ENCODE data around the gene KCNAB2.
A peak's percentile ranks its signal among the peaks of the same experiment; 100 is the strongest.

The KCNAB2 gene

DNA sequence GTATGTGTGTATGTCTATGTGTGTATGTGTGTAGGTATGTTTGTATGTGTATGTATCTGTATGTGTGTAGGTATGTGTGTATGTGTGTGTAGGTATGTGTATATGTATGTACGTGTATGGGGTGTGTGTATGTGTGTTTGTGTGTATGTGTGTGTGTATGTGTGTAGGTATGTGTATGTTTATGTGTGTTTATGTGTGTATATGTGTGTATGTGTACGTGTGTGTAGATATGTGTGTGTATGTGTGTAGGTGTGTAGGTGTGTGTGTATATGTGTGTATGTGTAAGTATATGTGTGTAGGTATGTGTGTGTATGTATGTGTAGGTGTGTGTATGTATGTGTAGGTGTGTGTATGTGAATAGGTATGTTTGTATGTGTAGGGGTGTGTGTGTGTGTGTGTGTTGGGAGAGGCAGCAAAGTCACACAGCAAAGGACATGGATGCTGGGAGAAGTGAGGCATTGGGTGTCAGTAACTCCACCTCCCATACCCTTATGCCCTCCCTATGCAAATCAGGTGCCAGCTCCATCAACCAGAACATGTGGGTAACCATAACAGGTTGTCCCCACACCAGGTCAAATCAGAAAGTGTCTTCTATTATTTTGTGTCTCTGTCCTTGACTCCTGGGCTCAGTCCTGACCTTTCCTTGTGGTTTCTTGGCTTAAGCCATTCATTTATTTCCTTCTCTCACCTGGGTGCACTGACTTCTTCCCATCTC lies 15.0 kb upstream of the KCNAB2 start:
- no peak for DNase-seq (ENCODE audit: low read depth in 2 of 2)

DNA sequence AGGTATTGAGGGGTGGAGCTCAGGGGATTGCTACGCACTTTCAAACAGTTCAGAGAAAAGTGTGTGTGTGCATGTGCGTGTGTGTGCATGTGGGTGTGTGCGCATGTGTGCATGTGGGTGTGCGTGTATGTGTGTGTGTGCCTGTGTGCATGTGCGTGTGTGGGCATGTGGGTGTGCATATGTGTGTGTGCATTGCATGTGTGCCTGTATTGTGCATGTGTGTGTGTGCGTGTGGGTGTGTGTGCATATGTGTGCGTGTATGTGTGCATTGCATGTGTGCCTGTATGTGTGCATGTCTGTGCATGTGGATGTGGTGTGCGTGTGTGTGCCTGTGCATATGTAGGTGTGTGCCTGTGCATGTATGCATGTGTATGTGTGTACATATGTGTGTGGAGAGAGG lies 12.6 kb upstream of the KCNAB2 start:
- DNase-seq (ENCODE audit: low read depth in 2 of 2) = no peak

DNA sequence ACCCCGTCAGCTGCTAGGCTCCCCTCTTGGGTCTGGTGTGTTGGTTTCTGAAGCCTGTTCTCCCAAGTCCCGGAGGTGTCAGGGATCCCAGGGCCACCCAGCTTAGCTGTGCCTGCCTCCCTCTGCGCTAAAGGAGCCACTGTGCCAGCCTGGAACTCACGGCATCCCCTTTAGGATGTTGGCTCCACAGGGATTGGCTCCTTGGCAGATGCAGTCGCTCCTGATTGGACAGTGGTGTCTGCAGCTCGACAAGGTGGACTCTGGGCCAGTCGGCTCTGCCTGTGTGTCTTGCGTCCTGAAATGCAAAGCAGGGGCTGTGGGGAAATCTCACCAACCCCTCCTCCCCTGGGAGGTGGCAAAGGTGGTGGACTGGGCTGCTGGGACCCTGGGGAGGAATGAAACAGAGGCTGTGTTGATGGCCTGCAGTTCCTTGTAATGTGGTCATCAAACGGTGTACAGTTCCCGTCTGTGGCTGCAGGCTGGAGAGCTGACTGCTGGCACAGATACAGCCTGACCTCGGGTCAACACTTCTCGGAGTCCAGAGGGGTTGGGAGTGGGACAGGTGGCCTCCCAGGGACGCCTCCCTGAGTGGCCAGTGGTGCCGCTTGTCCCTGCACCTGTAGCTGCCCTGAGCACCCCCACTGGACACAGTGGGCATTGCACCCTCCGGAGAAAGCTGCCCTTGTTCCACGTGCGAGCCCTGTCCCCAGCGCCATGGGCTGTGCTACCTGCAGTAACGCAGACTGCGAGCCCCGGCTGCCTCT lies 11.5 kb upstream of the KCNAB2 start:
- DNase-seq (ENCODE audit: low read depth in 2 of 2) = peak in 1 of 2 donors; percentile 27

DNA sequence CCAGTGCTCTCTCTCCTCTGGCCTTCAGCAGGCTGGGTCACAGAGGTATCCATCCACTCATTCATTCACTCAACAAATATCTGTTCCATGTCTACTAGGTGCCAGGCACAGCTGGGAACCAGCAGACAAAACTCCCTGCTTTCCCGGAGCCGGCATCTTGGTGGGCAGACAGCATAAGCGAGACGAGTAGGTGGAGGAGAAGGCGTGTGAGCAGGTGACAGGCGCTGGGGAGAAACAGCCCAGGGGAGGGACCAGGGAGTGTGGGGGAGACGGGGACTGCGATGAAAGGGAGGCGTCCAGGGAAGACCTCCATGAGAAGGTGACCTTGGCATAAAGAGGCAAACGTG lies 11.0 kb upstream of the KCNAB2 start:
- no peak for DNase-seq (ENCODE audit: low read depth in 2 of 2)

DNA sequence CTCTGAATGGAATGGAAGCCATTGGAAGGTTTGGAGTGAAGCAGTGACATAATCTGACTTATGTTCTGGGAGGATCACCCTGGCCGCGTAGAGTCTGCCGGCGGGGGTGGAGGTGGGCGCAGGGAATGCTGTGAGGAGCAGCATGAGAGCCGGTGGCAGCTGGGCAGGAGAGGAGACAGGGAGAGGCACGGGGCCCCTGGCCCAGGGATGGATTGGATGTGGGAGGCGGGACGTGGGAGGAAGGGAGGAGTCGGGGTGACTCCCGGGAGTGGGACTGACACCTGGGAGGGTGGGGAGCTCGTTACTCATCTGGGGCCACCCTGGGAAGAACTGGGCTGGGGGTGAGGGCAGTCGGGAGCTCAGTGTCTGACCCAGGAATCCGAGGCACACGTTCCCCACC lies 10.4 kb upstream of the KCNAB2 start:
- no peak for DNase-seq (ENCODE audit: low read depth in 2 of 2)

DNA sequence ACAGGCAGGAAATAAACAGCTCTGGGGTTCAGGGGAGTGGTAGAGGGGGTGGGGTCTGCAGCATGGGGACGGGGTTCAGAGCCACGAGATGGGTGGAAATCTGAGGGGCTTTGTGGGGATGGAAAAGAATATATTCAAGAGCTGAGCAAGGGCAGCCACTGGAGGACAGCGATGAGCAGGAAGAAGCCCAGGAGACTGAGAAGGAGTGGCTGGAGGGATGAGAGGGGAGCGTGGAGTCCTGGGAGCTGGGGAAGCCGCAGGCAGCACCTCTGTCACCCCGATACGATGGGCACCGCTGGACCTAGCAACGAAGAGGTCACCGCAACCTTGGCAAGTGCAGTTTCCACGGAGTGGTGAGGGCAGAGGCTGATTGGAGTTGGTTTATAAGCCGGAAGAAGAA lies 10.0 kb upstream of the KCNAB2 start:
- no peak for DNase-seq (ENCODE audit: low read depth in 2 of 2)

DNA sequence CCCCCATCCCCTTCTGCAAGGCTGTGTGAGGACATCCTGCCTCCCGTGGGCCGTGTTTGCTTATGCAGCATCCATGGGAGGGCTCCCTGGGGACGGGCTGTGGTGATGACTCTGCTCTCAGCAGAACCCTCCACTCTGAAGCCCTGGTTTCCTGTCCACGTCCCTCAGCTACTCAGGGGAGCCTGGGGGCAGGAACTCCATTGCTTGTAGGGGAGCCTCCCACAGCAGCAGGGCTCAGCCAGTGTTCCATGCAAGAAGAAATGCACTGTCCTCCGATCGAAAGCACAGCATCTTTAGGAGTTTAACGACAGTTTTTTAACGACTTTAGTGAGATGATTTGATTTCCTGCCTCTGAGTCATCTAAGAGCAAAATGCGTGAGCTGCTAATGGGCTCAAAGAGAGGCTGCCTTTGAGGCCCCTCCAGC lies 8.3 kb upstream of the KCNAB2 start:
- no peak for DNase-seq (ENCODE audit: low read depth in 2 of 2)

DNA sequence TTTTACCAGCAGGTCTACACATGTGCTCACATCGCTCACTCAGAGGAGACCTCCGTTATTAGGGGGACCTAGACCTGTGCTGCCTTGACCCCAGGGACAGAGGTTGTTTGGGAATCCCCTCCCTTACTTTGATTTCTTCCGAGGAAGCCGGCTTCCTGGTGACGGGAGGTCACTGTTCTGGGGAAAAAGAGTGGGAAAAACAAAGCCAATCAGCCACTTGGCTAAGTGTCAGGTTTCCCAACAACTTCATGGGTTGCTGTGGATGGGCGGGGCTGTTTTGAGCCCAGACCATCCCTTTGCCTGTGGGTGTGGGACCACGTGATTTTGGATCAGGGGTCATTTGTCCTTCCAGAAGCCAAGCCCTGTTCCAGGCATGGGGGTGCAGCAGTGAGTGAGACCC lies 7.1 kb upstream of the KCNAB2 start:
- no peak for DNase-seq (ENCODE audit: low read depth in 2 of 2)

DNA sequence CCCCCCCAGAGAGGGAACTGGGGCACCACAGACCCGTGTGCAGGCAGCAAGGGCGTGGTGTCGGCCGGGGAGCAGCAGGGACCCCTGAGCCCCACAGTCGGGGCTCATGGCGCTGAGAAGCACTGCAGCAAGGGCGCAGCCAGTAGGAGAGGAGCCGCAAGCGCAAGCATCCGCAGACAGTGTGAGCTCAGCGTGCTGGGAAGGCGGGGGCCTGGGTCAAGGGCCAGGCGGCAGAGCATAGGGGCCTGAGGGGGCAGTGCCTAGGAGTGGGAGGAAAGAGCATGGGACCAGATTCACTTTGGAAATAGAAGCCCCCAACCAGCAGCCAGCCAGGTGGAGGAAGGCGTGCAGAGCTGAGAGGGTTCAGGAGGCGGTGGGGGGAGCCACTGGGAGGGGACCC lies 6.7 kb upstream of the KCNAB2 start:
- DNase-seq (ENCODE audit: low read depth in 2 of 2) = no peak

DNA sequence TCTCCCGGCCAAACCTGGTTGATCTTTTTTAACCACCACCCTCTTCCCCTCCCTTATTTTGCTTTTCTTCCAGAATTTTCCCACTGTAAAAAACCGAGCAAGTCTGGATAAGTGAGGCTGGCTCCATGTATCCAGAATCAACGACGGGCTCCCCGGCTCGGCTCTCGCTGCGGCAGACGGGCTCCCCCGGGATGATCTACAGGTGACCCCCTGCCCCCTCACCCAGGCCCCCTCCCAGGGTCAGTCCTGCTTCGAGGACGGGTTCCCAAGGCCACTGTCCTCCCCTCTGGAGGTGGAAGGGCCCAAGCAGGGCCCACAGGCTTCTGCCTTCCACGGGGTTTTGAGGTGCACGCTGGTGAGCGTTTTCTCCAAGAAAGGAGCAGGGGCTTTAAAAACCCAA lies 5.2 kb upstream of the KCNAB2 start:
- DNase-seq (ENCODE audit: low read depth in 2 of 2) = no peak

DNA sequence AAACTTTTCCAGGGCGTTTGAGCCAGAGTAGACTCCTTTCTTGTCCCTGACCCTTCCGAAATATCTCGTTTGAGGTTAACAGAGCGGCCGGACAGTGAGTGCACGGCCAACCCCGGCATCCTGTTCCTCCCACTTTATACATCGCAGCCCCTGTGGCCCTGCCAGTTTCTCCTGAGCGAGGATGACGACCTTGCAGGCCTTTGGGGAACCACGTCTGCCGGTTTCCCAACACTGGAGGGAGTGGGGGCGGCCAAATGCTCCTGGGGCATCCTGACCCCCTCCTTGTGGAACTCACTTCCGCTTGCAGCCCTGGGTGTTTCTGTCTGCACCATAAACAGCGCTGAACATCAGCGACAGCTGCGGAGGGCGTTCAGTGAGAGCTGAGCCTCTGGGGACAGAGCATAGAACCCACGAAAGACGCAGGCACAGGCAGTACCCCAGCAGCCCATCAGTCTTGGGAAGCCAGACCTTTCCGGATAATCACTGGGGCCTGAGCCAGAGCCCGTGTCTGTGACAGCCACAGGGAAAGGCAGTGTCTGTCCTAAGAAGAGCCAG lies 4.8 kb upstream of the KCNAB2 start:
- no peak for DNase-seq (ENCODE audit: low read depth in 2 of 2)

DNA sequence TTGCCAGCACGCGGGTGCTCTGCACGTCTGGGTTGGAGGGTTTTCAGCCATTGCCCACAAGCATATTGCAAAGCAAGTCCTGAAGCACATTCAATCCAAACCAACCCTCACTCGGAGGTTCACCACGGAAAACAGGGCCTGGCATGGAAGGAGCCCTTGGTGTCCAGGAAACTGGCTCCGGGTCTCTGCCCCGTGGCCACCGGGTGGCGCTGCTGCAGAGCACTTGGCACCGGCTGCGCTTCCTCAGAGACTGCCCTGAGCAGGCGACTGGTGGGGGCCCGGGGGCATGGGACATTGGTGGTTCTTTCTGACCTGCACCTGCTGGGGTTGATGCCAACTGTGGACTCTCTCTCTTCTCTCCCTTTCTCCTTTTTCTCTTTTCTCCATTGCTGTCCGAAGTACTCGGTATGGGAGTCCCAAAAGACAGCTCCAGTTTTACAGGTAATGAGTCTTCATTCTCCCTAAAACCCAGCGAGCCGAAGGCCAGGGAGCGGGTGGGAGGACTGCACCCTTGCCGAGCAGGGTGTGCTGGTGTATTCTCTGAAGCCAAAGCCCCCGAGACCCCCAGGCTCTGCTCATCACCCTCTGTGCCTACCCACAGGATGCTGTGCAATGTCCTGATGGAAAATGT lies 4.1 kb upstream of the KCNAB2 start:
- peak in 1 of 2 donors; percentile 9 for DNase-seq (ENCODE audit: low read depth in 2 of 2)

DNA sequence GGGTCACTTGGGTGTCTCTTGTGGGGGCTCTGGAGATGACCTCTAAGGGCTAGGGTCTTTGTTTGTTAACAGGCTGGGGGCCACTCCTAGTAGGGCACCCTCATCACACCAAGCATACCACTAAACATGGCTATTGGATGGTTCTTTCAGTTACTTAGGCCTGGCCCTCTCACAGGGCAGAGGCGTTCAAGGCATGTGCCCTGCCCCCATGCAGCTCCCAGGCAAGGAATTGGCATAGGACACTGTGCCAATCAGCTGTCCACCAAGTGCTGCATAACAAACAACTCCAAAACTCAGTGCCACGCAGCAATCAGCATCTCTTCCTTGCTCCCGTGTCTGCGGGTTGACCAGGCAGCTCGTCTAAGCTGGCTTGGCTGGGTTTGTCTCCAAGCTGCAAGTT lies 2.1 kb upstream of the KCNAB2 start:
- no peak for DNase-seq (ENCODE audit: low read depth in 2 of 2)

DNA sequence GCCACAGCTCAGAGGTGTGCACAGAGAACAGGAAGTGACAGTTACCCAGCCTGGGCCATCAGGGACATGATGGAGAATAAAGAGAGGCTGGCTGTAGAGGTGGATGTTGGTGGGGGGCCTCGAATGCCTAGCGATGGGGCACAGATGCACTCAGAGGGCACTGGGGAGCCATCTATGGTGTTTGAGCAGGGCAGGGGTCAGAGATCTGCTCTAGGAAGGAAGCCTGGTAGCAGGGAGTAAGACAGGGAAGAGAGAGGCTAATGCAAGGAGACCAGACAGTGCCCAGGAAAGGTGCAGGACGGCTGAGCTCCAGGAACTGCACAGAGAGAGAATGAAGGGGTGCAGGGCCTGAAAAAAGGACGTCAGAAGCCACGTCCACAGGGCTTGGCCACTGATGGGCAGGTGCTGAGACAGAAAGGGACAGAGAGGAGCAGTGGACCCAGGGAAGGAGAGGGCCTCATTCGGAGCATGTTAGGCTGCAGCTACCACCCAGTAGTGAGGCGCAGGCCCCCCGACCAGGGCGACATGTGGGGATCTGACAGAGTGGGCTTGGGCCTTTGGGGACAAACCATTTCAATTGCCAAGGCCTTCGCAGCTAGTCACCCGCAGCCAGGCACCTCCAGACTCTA lies 1.1 kb upstream of the KCNAB2 start:
- no peak for DNase-seq (ENCODE audit: low read depth in 2 of 2)

DNA sequence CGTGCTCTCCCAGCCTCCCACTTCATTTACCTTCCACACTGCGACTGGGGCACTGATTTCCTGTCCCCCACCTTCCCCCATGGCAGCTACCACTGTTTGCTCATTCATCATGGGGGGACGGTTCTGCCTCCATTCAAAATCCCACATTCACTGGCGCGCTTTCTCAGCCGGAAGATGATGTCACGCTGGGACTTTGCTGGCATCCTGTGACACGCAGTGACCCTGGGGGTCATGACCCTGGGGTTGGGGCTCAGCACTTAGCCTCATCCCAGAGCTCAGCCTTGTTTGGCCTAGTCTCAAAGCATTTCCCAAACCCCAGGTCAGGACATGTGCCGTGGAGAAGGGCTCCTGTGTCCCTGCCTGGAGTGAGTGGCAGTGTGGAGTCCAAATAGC lies 582 bp upstream of the KCNAB2 start:
- DNase-seq (ENCODE audit: low read depth in 2 of 2) = no peak

DNA sequence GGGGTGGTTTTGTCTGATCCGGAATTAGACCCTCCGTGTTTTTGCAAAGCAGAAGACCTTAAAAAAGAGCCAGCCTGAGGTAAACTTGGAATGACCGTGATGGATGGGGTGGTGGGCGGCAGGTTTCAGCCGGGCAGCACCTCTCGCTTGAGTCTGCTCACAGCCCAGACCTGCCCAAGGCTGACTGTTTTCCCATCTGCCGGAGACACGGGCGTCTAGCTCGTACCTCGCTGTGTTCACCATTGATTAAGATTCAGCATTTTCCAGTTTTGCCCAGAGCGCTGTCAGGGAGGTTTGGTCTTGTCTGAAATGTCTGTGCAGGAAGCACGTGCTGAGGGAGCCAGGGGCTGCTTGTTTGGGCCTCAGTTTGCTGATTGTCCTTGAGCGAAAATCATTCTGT lies 591 bp downstream of the KCNAB2 start:
- DNase-seq (ENCODE audit: low read depth in 2 of 2) = no peak

DNA sequence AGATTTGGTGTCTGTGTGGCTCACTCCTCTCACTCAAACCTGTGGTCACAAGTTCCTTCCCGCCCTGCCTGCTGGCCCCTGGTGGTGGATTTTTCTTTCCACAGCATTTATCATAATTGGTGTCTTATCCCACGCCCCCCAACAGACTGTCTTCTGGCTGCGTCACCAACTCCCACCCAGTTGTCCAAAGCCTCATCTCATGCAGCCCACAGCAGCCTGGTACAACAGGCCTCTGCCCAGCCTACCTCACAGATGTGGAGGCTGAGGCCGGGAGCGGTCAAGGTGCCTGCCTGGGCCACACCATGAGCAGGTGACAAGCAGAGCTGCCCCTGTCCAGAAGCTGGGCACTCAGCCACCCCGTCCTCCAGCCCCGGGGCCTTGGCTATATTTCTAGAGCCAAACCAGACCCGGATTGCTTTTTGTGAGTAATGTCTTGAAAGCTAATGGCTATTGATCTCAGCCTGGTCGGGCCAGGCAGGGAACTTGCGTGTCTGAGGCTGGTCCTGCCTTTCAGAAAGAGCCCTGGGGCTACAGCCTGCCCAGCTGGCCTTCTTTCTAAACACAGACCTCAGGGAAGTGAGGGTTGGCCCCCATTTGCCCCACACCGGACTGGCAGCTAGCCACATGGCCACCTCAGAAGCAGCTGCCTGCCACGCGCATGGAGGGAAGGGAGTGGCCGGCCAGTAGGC lies 2.6 kb downstream of the KCNAB2 start:
- DNase-seq (ENCODE audit: low read depth in 2 of 2) = no peak

DNA sequence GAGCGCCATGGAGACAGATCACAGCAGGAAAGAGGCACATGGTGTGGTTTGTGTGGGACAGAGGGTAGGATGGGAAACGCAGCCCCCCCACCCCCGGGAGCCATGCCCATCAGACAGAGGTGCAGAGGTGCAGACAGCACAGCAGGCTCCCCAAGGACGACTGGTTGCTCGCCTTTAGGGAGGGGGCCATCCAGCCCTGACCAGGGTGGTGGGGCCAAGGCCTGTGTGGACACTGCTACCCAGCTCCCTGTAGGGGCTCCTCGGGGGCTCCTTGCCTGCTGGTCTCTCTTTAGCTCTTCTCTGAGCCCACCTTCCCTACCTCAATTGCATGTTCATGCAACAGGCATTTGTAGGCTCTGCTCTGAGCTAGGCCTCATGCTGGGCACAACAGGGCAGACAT lies 3.7 kb downstream of the KCNAB2 start:
- no peak for DNase-seq (ENCODE audit: low read depth in 2 of 2)

DNA sequence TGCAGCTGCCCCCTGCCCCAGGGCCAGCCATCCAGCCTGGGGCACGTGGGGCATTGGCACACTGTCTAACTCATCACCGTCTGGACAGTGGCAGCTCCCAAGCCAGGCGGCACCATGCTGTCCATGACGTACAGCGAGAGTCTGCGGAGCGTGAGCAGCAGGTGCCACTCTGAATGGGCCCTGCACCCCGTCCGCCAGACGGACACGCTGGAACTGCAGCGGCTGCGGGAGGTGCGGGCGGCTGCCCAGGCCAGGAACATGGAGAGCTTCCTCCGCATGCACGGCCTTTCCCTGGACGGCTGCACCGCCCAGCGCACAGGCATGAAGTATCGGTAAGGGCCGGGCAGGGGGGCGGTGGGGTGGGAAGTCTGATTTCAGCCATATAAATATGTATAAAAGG lies 5.7 kb downstream of the KCNAB2 start:
- DNase-seq (ENCODE audit: low read depth in 2 of 2) = no peak

DNA sequence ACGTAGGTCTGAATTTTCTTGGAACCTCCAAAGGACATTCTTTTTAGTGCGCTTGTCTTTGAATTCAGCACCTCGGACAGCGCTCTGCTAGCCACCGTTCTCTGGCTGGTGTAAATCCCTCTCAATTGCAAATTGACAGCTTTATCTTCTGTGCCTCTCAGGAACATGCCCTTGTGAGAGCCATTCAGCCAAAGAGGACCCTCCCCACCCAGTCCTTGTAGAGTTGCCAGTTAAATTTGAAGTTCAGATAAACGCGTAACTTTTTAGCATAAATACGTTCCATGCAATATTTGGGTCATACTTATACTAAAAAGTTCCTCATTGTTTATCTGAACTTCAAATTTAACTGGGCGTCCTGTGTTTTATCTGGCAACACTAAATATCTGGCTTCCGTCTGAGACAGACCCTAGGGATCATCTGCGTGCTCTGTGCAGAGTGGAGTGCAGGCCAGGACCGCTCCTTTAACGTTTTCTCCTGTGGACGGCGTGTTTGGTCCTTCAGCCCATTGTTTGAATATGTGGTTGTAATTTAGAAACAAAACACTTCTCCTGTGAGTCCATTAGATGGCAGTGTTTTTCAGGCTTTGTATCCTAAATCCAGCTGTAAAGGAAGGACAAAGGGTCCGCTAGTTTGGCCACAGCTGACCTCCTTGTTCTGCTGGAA lies 7.0 kb downstream of the KCNAB2 start:
- no peak for DNase-seq (ENCODE audit: low read depth in 2 of 2)

DNA sequence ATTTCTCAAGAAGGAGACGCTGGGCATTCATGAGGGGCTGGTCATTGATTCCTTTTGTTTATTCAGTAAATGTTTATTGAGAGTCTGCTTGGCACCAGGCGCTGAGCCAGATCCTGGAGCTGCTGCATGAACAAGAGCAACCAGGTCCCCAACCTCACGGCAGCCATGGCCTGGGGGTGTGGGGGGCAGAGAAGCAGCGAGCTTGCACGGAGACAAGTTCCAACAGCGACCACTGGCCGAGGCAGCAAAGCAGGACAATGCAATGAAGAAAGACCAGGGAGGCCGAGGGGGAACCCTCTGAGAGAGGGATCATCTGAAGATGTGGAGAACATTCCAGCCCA lies 7.5 kb downstream of the KCNAB2 start:
- no peak for DNase-seq (ENCODE audit: low read depth in 2 of 2)

Data from stimulated activated CD4-positive, alpha-beta T cell treated with anti-CD3 and anti-CD28 coated beads, Interleukin-15, amount 100 ng/mL, for 48 hours (primary cell).